Pons (tissue), 1 donor: ENCODE measurements around the gene KCNE1.
"Not testable (repeated sequence)": the region's sequence is repeated elsewhere in the genome, so short reads cannot be mapped to it uniquely, and the experiment has no call there.

Experiments
- DNase-seq: peaks from one replicate; pipeline ENCODE4 v3.0.0-alpha.2; 2016; ENCODE audit warnings: low spot score

Gene KCNE1

GRCh38 chr21:34511181-34511580, 829 bp downstream of the KCNE1 start:
- DNase-seq, result no peak

GRCh38 chr21:34510148-34511142, 1.6 kb downstream of the KCNE1 start:
- DNase-seq, result peak; percentile 60

- DNase-seq, result no peak
These were observed 2.9 kb downstream of the KCNE1 start for GRCh38 chr21:34509151-34509550.

- no peak for DNase-seq
These were observed 7.4 kb downstream of the KCNE1 start for GRCh38 chr21:34504595-34504994.

- DNase-seq, result no peak
These were observed 9.4 kb downstream of the KCNE1 start for GRCh38 chr21:34502480-34503106.

- DNase-seq, result no peak
These were observed 10.3 kb downstream of the KCNE1 start for GRCh38 chr21:34501716-34502115.

- DNase-seq, result no peak
These were observed 11.8 kb downstream of the KCNE1 start for GRCh38 chr21:34500191-34500590.

GRCh38 chr21:34499116-34499515, 12.9 kb downstream of the KCNE1 start:
- DNase-seq, result no peak

- no peak for DNase-seq
These were observed 13.4 kb downstream of the KCNE1 start for GRCh38 chr21:34498623-34499022.

- not testable (repeated sequence) for DNase-seq
These were observed 28.2 kb downstream of the KCNE1 start for GRCh38 chr21:34483854-34484253.

GRCh38 chr21:34483435-34483834, 28.6 kb downstream of the KCNE1 start:
- not testable (repeated sequence) for DNase-seq

GRCh38 chr21:34467333-34467732, 44.7 kb downstream of the KCNE1 start:
- DNase-seq, result not testable (repeated sequence)

GRCh38 chr21:34459426-34459825, 52.6 kb downstream of the KCNE1 start:
- DNase-seq, result not testable (repeated sequence)

GRCh38 chr21:34458266-34458665, 53.7 kb downstream of the KCNE1 start:
- not testable (repeated sequence) for DNase-seq

- not testable (repeated sequence) for DNase-seq
These were observed 55.8 kb downstream of the KCNE1 start for GRCh38 chr21:34456180-34456579.

GRCh38 chr21:34455628-34456027, 56.4 kb downstream of the KCNE1 start:
- DNase-seq, result not testable (repeated sequence)

GRCh38 chr21:34447018-34447417, 65.0 kb downstream of the KCNE1 start:
- DNase-seq, result not testable (repeated sequence)

GRCh38 chr21:34443486-34443885, 68.5 kb downstream of the KCNE1 start:
- not testable (repeated sequence) for DNase-seq

GRCh38 chr21:34429710-34430109, 82.3 kb downstream of the KCNE1 start:
- not testable (repeated sequence) for DNase-seq

GRCh38 chr21:34428441-34428840, 83.6 kb downstream of the KCNE1 start:
- DNase-seq, result not testable (repeated sequence)

GRCh38 chr21:34427339-34427738, 84.7 kb downstream of the KCNE1 start:
- DNase-seq, result not testable (repeated sequence)

- not testable (repeated sequence) for DNase-seq
These were observed 88.2 kb downstream of the KCNE1 start, which contains the start of gene SMIM34 for GRCh38 chr21:34423805-34424204. SMIM34 (minus strand) TSS chr21:34423951; CDS start chr21:34423839, 112 bp downstream.
